ENCODE results near the gene AFM.

The AFM gene

DNA sequence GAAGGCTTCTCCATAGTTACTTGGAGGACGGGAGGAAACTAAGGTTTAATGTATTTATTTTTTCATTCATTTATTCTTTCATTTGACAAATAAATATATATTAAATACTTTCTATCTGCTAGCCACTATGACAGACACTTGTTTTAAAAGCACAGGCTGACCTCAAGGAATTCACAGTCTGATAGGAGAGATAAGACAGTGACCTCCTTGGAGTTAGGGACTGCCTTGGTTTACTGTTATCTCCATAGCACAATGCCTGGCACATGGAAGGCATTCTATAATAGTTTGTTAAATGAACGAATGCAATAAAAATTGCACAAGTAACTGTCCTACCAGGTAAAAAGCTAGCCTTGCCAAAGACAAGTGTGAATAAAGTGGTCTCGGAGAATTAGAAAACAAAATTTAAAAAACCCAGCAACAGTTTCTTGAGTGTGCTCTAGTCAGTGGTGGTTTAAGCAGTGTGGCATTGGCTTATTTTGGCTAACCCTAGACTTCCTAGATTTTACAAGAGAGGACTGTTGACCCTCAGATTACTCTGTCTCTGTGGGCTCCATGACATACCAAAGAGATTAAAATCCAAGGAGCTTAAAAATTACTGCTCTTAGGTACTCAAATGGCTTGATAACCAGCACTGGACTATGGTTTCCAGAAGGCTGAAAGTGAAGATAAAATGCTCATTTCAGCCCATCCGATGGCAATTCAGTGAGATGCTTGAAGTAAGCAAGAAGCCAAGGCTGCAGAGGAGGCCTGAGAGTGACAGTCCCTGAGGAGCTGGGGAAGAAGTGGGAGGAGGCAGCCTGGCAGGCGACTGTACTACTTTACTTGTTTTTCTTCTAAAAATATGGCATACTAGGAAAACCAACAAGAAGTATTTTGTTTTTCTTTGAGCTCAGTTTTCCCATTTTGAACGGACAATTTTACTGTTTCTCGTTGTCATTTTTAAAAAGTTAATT, 35.9 kb upstream of the AFM start:
- no peak for DNase-seq
- H3K9me3 ChIP-seq (ENCODE audit: severe bottlenecking) = no peaks in the 10 kb centered on the region
- TF ChIP-seq, protein P1, sequence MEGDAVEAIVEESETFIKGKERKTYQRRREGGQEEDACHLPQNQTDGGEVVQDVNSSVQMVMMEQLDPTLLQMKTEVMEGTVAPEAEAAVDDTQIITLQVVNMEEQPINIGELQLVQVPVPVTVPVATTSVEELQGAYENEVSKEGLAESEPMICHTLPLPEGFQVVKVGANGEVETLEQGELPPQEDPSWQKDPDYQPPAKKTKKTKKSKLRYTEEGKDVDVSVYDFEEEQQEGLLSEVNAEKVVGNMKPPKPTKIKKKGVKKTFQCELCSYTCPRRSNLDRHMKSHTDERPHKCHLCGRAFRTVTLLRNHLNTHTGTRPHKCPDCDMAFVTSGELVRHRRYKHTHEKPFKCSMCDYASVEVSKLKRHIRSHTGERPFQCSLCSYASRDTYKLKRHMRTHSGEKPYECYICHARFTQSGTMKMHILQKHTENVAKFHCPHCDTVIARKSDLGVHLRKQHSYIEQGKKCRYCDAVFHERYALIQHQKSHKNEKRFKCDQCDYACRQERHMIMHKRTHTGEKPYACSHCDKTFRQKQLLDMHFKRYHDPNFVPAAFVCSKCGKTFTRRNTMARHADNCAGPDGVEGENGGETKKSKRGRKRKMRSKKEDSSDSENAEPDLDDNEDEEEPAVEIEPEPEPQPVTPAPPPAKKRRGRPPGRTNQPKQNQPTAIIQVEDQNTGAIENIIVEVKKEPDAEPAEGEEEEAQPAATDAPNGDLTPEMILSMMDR (IDR thresholded peaks at IDR 0.05; ENCODE audit: low read depth, low read length) = no peak
- H3K27me3 ChIP-seq (ENCODE audit: insufficient read depth, low read depth, severe bottlenecking) = no peaks in the 10 kb centered on the region
- H3K36me3 ChIP-seq = no peaks in the 10 kb centered on the region
- no peak overlapping the region for H3K27ac ChIP-seq
- no peak overlapping the region for H3K4me3 ChIP-seq (ENCODE audit: low read depth, low read length)

DNA sequence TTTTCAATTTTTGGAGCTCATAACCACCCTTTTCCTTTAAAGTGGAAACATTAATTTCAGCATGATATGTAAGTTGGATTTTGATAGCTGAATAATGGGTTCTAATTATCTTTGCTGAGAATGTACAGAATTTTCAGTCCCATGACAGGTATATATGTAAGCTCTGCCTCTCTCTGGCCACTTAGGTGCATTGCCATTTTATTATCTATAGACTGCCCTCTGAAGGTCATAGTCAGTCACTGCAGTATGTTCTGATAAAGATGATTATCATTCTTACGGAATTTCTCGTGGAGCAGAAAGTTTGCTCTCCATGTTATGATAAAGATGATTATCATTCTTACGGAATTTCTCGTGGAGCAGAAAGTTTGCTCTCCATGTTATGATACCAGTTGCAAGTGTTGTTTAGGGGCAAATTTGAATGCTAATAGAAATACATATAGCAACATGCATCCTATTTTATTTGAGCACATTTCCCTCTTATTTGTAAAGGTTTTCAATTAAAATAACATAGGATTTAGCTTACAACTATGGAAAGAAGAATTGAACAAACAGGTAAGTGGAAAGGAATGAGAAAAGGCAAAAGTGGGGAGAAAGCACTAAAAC, 35.1 kb upstream of the AFM start:
- no peaks in the 10 kb centered on the region for H3K9me3 ChIP-seq (ENCODE audit: severe bottlenecking)
- H3K27me3 ChIP-seq (ENCODE audit: insufficient read depth, low read depth, severe bottlenecking) = no peaks in the 10 kb centered on the region
- no peaks in the 10 kb centered on the region for H3K36me3 ChIP-seq
- no peak overlapping the region for H3K27ac ChIP-seq
- TF ChIP-seq, protein P1 (IDR thresholded peaks at IDR 0.05; ENCODE audit: low read depth, low read length) = peak; percentile 64
- DNase-seq = peak; percentile 10
- H3K4me3 ChIP-seq (ENCODE audit: low read depth, low read length) = no peak overlapping the region

DNA sequence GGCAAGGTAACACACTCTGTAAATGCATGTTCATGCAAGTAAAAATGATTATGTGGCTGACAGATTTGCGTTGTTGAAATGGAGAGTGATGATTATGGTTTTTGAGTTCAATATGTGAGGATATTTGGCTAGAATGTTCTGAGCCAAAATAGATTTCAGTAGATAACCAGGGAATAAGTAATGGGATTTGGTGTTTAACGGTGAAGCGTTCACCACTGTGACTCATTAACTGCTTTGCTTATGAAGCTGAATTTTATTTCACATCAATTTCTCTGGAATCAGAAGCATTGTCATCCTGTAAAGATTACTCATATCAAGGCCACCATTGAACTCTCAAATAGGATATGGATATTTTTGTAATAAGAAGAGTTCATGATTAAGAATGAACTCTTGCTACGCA, 33.9 kb upstream of the AFM start:
- DNase-seq = no peak
- no peak overlapping the region for H3K27ac ChIP-seq
- TF ChIP-seq, protein P1 (IDR thresholded peaks at IDR 0.05; ENCODE audit: low read depth, low read length) = no peak
- no peaks in the 10 kb centered on the region for H3K27me3 ChIP-seq (ENCODE audit: insufficient read depth, low read depth, severe bottlenecking)
- H3K9me3 ChIP-seq (ENCODE audit: severe bottlenecking) = no peaks in the 10 kb centered on the region
- H3K4me3 ChIP-seq (ENCODE audit: low read depth, low read length) = no peak overlapping the region
- H3K36me3 ChIP-seq = no peaks in the 10 kb centered on the region

DNA sequence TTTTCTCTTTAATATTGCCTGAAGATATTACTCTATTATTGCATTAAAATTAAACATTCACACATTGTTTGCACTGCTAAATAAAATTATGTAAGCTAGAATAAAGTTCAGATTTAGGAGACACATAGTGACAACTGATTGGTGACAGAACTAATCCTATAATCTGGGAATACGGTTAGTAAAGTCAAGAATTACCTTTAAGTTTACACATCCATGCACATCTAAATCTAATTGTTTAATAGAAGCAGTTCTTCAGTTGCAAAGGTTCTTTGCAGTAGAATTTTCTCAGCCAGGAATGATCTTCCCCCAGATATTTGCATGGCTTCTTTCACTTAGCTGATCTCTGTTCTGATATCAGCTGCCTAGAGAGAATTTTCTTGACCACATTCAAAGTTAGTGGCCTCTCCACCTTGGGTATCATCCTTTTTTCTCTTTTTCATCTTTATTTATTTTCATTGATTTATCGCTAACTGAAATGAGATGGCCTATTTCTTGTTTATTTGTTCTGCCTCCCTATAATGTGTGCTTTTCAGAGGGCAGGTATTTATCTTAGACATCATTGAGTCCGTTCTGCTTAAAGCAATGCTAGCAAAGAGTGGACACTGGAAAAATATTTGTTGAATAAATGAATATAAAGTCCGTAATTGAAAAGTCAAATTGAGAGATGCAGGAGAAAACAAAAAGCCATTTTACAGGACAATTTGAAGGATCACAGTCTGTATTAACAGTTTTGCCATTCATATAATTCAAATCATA, 32.9 kb upstream of the AFM start:
- DNase-seq = no peak
- no peaks in the 10 kb centered on the region for H3K36me3 ChIP-seq
- H3K27me3 ChIP-seq (ENCODE audit: insufficient read depth, low read depth, severe bottlenecking) = no peaks in the 10 kb centered on the region
- no peak overlapping the region for H3K4me3 ChIP-seq (ENCODE audit: low read depth, low read length)
- TF ChIP-seq, protein P1 (IDR thresholded peaks at IDR 0.05; ENCODE audit: low read depth, low read length) = no peak
- no peak overlapping the region for H3K27ac ChIP-seq
- H3K9me3 ChIP-seq (ENCODE audit: severe bottlenecking) = no peaks in the 10 kb centered on the region

DNA sequence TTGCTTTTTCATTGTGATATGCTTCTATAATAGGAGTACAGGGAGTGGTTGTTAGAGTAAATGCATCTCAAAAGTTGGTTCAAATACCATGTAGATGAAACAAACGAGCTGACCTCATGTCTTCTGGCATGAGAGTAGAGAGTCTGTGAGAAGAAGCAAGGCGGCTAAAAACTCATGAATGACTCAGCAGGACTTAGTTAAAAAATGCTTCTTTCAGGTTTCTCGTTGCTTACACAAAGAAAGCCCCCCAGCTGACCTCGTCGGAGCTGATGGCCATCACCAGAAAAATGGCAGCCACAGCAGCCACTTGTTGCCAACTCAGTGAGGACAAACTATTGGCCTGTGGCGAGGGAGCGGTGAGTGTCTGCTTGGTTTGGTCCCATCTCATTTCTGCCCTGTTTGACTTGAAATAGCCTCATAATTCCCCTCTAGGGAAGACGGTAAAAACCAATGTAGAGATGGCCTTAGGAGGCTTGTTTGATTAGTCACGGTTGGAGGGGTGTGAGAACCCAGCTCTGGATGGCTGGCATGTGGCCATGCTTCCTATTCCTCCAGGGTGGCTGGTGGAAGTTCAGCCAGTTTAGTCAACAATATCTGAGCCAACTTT, 31.0 kb upstream of the AFM start:
- DNase-seq = peak; percentile 24
- TF ChIP-seq, protein P1 (IDR thresholded peaks at IDR 0.05; ENCODE audit: low read depth, low read length) = no peak
- Histone ChIP-seq H3K27me3 (ENCODE audit: insufficient read depth, low read depth, severe bottlenecking) (no peaks in the 10 kb centered on the region), H3K27ac (no peak overlapping the region), H3K36me3 (no peaks in the 10 kb centered on the region), H3K9me3 (ENCODE audit: severe bottlenecking) (no peaks in the 10 kb centered on the region), H3K4me3 (ENCODE audit: low read depth, low read length) (no peak overlapping the region)
